Measurements from ENCODE around the gene VGLL1. TPM values are rescaled to one million over a fixed set of nuclear protein-coding genes. Genes with fewer than 3 reads are reported as not detected.

Gene VGLL1
- total and polyA plus RNA-seq, 9 donors, result 0.09 to 1.7 (median 0.15) TPM; not detected in 5

Other genes with a start within 250 kb of the VGLL1 start
- under 0.01 TPM for gene ADGRG4, start 231.3 kb upstream of the VGLL1 start, total RNA-seq
- under 1 TPM in 7 of 8 donors, not detected in 1; 0.01 to 0.44 (median 0.03) TPM for gene ADGRG4, start 231.3 kb upstream of the VGLL1 start, polyA plus RNA-seq (ENCODE audit: insufficient read depth in 1 of 8, insufficient read length in 8 of 8, low replicate concordance in 1 of 8)
- not detected for gene BRS3, start 44.3 kb upstream of the VGLL1 start, total RNA-seq
- gene BRS3, start 44.3 kb upstream of the VGLL1 start, polyA plus RNA-seq (ENCODE audit: insufficient read depth in 1 of 8, insufficient read length in 8 of 8, low replicate concordance in 1 of 8), result under 1 TPM in 1 of 8 donors, not detected in 7; 0.22 TPM
- 74.6 TPM for gene HTATSF1, start 34.6 kb upstream of the VGLL1 start, total RNA-seq
- 100 to 1,000 TPM in 1 of 8 donors, 10 to 100 TPM in 7; 60.1 to 100 (median 93.9) TPM for gene HTATSF1, start 34.6 kb upstream of the VGLL1 start, polyA plus RNA-seq (ENCODE audit: insufficient read depth in 1 of 8, insufficient read length in 8 of 8, low replicate concordance in 1 of 8)
- gene CD40LG, start 115.9 kb downstream of the VGLL1 start, total RNA-seq, result not detected
- under 1 TPM in 2 of 8 donors, not detected in 6; 0.11 to 0.15 TPM for gene CD40LG, start 115.9 kb downstream of the VGLL1 start, polyA plus RNA-seq (ENCODE audit: insufficient read depth in 1 of 8, insufficient read length in 8 of 8, low replicate concordance in 1 of 8)
- 32.4 TPM for gene ARHGEF6, start 248.7 kb downstream of the VGLL1 start, total RNA-seq
- gene ARHGEF6, start 248.7 kb downstream of the VGLL1 start, polyA plus RNA-seq (ENCODE audit: insufficient read depth in 1 of 8, insufficient read length in 8 of 8, low replicate concordance in 1 of 8), result 10 to 100 TPM; 29.2 to 43.3 (median 36.7) TPM